Dedifferentiated amniotic fluid mesenchymal stem cell (primary cell): ENCODE measurements around the gene UNC93B1.

ENCODE experiments used
- DNase-seq: peaks from one replicate; pipeline ENCODE4 v3.0.0-alpha.2; 2016; ENCODE audit errors: extremely low spot score

Gene UNC93B1

DNA sequence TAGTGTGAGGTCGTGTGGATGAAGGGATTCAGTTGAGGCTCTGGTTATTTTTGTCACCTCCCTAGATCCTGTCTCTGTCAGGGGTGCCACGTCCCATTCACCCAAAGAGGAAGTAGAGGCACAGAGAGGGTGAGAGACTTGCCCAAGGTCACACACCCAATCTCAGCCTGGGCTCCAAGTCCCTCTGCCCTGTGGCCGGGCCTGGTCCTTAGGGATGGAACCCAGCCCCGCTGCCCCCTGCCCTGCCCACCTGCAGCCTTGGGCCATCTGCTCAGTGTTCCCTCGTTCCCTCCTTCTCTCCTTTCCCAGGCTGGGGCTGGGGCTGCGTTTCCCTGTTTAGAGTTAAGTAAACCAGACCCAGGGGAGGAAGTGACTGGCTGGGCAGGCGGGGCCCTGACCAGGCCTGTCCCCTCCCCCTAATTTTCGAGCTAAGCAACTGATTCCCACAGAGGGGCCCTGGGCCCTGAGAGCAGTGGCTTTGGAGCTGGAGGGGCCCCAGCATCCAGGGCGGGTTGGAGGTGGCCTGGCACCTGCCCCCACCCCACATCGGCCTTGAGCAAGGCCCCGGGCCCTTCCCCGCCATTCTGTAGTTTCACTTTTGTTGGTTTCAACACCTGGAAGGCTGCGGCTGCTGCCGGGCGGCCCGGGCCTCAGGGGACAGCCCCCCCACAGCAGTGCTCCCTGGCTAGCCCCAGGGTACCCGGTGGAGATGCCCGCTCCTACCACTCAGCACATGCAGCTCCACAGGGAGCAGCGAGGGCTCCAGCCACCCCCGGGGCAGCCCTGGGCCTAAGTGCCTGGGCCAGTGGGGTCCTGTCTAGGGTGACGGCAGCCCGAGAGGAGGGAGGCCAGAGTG, 36.4 kb upstream of the UNC93B1 start:
- peak; percentile 34 for DNase-seq

DNA sequence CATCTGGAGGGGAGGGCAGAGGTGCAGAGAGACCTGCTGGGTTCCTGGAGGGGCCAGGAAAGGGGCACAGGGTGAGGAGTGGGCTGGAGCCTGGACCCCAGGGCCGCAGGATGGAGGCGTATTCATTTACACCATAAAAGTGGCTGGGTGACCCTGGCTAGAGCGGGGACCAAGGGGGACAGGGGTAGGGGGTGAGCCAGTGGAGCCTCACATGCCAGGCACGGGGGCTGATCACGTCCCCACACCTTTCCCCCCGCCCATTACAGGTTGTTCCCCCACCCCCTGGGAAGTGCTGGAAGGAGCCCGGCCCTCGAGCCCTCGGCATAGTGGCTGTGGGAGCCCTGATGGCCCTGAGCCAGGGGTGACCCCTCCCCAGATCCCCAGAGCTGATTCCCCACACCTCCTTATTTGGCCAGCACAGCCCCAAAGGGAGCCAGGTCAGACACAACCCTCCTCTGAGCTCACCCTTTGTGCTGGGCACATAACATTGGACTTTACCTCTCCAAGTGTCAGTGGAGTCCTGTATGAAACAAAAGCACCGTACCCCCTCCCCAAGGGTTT, 35.7 kb upstream of the UNC93B1 start:
- DNase-seq: no peak

DNA sequence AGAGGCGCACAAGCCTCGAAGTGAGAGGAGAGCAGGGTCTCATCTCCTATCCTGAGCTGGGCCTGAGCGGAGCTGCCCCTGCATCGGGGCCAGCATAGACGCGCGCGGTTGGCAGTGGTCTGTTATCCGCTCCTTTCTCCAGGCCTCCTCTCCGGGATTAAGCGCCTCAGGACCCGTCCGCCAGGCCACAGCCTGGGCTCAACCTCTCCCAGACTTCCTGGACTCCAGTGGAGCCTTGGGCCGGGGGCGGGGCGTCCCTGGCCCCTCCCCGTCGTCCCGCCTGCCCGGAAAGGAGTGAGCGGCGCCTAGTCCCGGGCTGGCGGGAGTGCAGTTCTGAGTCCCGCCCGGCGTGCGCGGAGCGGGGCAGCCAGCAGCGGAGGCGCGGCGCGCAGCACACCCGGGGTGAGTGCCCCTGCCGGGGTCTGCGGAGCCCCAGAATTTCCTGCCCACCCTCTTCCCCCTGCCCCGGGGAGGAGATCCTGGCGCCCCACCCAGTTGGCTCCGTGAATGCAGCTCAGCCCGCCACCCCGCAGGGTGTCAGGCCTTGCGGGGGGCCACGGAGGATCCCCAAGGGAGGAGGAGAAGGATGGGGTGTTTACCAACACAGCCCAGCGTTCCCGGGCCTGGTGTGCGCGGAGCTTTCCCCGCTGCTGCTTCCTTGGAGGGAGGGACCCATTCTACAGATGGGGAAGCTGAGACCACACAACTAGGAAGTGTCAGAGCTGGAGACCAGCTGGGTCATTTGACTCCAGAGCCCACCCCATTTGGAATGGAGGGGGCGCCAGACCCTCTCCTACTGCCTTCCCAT, 35.0 kb upstream of the UNC93B1 start, which contains the start of gene TCIRG1:
TCIRG1 (plus strand) TSS at position 308 of the 808 bp plus-strand sequence. CDS start 2,247 bp downstream, outside the sequence.
- DNase-seq: peak; percentile 45

DNA sequence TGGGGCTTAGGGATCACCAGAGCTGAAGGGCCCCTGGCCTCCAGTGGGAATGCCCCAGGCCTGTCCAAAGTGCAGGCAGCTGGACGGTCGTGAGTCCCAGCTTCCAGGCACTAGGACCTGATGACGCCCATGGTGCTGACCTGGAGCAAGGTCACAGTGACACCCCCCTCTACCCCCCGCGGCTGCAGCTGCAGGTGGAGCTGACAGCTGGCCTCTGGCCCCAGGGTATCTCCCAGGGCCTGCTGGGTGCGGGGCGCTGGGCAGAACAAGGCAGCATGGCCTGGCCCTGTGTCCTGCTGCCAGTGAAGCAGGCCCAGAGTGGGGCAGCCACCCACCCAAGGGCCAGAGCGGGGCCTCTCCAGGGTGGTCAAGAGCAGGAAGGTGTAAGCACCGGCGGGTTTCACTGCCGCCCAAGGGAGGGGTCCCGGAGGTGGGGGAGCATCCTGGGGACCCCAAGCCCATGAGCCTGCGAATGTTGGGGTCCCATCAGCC, 34.4 kb upstream of the UNC93B1 start:
- no peak for DNase-seq

DNA sequence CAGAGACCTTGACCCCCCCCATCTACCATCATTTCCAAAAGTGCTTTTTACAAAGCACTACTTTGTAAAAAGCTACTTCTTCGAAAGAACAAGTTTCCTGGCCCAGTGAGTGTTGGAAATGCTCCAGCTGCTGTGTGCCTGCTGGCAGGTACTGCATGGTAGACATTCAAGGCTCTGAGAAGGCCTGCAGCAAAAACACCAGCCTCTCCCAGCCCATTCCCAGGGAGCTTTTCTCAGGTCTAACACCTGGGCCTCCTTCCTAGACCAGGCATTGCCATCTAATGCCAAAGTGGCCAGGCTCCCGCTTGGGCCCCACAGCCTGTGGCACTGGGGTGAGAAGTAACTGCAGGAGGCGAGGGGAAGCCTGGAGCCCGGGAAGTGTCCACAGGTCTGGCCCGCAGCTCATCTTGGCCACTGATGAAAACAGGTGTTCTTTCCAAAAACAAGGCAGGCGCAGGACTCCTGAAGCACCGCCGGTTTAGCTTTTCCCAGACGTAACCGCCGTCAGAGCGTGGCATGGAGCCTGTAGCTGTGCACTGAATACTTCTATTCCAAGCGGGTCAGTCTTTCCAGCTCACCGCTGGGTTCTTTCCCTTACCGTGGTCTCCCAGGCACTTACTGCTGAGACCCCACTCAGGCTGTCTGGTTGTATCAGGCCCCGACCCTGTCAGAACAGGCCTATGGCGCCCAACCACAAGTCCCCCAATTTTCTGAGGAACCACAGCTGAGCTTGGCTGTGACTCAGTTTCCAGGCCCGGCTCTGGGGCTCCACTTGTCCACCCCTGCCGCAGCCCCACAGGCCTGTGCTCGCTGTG, 33.7 kb upstream of the UNC93B1 start:
- DNase-seq: no peak

DNA sequence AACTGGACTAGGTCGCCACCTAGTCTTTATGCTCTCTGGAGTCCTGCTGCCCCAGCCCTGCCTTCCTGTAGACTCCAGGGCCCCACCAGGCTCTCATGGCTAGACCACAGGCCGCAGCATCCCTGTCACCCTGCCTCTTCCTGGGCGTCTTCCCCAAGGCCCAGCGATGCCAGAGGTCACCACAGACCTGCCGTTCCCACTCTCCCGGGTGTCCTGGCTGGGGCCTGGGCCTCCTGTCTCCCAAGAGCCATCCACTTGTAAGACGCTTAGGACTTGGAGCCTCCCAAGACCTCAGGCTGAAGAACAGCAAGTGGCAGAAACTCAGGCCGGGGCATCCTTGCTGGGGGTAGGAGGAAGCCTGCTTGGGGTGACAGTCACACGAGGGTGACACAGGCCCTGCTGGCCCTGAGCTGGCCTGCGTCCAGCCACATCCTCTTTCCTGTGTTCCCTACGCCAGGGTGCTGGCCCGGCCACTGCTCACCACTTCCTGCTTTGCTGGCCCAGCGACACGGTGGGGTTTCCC, 32.9 kb upstream of the UNC93B1 start:
- DNase-seq: no peak

DNA sequence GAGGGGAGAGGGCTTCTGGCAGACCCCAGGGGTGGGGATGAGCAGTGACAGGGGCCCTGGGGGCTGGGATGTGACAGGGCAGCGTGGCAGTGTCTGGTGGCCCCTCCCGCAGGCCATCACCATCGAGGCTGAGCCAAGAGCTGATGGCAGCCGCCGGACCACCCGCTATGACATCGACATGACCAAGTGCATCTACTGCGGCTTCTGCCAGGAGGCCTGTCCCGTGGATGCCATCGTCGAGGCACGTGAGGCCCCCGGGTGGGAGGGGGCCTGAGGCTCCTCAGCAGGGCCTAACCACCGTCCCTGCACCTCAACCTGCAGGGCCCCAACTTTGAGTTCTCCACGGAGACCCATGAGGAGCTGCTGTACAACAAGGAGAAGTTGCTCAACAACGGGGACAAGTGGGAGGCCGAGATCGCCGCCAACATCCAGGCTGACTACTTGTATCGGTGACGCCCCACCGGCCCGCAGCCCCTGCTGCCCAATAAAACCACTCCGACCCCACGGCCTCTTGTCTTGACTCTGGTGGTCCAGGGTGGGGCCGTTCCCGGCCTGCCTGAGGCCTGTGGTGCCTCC, 32.3 kb upstream of the UNC93B1 start:
- DNase-seq: no peak

DNA sequence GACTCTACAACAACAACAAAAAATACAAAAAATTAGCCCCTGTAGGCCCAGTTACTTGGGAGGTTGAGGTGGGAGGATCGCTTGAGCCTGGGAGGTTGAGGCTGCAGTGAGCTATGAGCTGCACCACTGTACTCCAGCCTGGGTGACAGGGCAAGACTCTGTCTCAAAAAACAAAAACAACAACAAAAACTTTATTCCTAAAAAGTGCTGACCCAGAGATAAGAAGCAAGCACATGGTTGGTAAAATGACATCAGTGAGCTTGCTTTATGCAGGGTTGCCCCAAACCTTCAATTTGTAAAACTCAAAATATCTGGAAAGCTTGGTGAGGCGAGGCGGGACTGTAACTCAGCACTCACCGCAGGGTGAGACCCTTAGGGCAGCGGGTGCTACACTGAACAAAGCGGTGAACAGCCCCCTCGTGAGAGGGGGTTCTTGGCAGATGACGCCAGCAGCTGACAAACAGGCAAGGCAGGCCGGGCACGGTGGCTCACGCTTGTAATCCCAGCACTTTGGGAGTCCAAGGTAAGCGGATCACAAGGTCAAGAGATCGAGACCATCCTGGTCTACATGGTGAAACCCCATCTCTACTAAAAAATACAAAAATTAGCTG, 31.5 kb upstream of the UNC93B1 start:
- no peak for DNase-seq

DNA sequence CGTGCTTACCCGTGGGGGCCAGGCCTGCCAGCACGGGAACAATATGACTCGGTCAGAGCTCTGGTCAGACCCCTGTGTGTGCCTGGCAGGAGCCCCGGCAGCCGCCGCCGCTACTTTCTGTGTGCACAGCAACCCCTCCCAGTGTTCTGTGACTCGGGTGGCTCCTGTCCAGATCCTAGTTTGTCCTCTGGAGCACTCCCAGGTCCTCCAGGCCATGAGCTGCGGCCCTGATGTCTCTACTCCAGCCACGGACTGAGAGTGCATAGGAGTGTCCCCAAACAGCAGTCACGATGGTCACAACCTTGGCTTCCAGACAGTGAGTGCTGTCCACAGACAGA, 29.8 kb upstream of the UNC93B1 start:
- no peak for DNase-seq

DNA sequence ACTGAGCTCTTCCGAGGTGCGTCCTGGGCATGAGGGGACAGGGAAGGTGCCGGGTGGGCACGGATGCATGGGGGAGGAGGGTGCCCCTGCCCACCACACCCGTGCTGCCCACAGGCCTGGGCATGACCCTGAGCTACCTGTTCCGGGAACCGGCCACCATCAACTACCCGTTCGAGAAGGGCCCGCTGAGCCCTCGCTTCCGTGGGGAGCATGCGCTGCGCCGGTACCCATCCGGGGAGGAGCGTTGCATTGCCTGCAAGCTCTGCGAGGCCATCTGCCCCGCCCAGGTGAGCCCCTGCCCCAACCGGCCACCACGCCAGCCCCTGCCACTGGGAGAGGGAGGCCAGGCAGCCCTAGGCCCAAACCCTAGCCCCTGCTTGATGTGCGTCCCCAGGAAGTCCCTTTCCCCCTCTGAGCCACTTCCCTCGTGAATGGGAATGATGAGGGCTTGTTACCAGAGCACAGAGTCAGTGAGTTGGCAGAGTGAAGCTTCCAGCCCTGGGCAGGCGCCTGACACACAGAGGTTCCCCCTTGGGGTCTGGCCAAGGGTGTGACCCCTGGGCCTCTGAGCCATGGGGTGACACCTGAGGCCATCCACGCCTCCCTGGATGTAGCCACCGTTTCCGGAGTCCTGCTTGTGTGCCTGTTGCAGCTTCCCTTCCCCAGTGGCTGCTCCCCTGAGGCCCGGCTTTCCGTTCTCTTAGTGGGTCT, 29.3 kb upstream of the UNC93B1 start:
- no peak for DNase-seq

DNA sequence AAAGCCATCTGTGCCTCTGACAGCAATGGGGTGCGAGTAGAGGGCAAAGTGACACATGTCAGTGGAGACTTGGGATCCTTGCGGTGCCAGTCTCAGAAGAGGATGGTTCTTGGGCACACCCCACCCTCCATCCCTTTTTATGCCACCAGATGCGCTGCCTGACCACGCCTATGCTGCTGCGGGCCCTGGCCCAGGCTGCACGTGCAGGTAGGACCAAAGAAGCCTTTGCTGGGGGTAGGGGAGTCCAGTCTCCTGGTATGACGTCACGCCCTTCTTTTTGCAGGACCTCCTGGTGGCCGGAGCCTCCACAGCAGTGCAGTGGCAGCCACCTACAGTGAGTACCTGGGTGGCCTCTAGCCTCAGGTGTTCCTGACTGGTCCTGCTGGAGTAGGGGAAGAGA, 28.1 kb upstream of the UNC93B1 start:
- DNase-seq: no peak

DNA sequence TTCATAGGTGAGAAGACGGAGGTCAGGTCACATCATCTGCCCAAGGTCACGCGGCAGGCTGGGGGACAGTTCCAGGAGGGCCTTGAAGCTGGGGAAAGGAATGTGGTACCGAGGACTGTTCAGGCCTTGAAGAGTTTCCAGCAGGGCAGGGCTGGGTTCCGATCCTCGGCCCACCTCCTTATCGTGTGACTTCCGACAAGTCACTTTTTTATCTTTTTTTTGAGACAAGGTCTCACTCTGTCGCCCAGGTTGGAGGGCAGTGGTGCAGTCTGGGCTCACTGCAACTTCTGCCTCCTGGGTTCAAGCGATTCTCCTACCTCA, 27.2 kb upstream of the UNC93B1 start:
- no peak for DNase-seq

DNA sequence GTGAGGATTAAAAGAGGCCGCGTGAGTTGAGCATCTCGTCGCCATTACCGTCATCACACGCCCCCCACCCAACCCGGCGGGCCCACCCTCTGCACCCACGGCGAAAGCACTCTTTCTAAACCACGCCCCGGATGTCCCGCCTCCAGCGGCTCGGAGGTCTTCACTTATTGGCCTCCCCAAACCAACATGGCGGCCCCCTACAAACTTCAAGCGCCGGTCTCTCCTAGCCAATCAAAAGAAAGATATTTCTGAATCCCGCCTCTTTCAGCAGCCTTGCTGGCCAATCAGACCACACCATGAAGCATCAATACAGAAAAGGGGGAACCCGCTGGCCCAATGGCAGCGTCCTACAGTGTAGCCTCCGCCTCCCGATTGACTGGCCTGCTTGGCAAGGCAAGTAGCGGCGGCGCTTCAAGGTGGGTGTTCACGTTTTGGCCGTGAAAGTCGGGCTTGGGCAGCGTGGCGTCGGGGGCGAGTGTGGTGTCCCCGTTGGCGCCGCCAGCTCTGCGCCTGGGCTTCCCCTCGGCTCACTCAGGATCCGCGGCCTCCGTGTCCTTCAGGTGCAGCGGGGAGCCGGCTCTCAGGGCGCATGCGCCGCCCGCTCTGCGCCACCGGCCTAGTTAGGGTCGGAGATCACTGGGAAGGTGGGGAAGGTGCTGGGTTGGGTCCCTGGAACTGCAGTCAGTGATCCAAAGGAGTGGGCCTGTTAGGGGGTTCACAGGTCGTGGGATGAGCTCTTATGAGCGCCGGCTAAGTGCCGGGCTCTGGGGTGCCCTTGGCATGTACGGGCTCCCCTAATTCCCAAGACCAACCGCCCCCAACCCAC, 26.6 kb upstream of the UNC93B1 start, which contains the start of gene NDUFS8:
NDUFS8 (plus strand) TSS at position 364 of the 826 bp plus-strand sequence. CDS start 1,471 bp downstream, outside the sequence.
- DNase-seq: peak; percentile 99

DNA sequence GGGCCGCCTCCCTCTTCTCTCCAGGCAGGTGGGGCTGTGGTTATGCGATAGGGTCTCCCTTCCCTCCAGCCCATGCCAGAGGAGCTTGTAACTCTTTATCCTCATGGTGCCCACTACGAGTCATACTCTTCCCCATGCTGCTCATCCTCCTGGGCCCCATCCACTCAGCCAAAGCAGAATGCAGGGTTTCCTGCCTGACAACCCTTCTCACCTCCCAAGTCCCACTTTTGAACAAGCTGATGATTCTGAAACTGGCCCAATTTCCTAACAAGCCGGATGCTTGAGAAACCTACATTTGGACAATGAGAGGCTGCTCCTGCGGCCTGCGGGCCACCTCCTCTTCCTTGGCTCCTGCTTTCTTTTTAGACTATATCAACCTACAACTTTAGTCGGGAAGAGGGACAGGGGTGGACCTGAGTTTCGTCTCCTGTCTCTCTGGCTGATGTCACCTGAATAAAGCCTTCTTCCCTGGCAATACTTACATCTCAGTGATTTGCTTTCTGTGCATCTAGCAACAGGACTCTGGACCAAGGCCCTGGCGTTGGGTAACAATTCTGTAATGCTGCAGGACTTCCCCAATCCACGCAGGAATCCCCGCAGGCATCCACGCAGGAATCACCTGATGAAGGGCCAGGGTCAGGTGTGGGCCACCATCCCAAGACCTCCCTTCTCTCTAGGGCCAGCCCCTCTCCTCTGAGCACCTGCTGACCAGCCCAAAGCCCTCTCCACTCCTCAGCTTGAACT, 25.1 kb upstream of the UNC93B1 start:
- DNase-seq: no peak

DNA sequence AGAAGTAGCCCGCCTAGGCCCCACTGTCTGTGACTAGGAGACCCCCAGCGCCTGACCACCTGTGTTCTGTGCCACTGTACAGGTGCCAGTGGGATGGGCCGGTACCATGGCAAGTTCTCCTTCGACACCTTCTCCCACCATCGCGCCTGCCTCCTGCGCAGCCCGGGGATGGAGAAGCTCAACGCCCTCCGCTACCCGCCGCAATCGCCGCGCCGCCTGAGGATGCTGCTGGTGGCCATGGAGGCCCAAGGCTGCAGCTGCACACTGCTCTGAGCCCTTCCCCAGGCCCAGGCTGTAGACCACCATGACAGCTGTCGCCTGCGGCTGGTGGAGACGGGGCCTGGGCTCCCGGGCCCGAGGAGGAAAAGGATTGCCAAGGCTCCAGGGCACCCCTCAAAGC, 23.8 kb upstream of the UNC93B1 start:
- DNase-seq: no peak

DNA sequence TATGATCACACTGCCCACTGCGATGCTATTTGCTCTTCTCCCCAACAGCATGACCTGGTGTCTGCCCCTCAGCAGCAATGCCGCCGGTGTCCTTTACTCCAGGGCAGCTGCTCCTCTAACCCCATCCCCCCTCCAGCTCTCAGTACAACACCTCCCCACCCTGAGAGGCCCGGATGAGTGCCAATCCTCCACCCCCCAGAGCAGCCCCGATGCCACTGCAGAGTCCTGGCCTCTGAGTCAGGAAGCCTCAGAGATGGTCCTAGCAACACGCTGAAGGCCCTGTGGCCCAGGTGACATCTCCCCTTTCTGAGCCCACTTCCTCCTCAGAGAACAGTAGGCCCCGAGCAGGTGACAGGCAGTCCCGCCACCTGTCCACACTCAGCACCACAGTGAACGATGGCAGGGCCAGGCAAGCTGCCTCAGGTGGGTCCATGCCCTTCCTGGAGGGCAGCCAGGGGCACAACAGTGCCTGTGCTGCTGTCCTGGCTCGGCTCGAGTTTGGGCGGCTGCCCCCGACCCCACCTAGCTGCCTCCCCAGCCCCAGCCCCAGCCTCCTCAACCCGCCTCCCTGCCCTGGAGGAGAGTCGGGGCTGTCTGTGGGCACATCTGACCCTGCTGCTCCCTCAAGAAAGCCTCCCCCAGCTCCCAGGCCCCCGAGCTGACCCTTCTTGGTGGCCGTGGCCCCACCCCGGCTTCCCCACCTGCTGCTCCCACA, 22.7 kb upstream of the UNC93B1 start:
- no peak for DNase-seq

DNA sequence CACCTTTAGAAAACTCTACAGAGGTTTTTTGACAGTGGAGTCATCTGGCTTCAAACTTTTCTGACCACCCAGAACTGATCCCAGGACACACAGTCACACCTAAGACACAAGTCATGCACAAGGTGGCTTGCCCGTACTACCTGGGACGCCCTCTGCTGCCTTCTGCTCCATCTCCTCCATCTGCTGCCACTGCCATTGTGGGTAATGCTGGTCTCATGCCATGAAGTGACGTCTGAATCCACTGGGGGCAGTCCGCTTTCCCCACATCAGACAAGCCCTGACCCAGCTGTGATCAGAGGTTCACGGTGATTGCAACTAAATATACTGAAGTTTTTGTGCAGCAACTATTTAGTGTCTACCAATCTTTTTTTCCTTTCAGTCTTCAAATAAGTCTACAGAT, 21.1 kb upstream of the UNC93B1 start:
- DNase-seq: no peak

DNA sequence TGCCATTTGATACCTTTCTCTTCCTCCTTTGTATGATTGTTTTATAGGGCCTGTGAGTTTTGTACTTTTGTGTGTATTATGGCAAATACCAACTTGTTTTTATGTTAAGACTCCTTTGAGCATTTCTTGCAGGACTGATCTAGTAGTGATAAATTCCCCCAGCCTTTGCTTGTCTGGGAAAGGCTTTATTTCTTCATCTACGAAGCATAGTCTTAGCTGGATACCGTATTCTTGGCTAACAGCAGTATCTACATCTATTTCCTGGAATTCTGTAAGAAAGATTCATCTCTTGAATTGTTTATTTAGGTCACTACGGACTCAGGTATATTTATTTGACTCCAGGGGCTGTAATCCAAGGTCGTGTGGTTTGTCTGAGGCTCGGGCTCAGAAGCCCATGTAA, 20.6 kb upstream of the UNC93B1 start:
- no peak for DNase-seq
